Measurements from ENCODE around the gene HIVEP3. TPM values are rescaled to one million over a fixed set of nuclear protein-coding genes. Genes with fewer than 3 reads are reported as not detected.

The HIVEP3 gene
- polyA plus RNA-seq, 1 of the 3 experiments (the other 2 are of a cell fraction) = 6.4 TPM

- WGBS (ENCODE audit: low lambda C conversion rate) = 91% methylated on average over 4 of the region's 9 CpGs
- TF ChIP-seq TCF12 (IDR thresholded peaks at IDR 0.05) (no peak), NRF1 (IDR thresholded peaks at IDR 0.05; ENCODE audit: low read depth, low read length) (no peak), MAX (IDR thresholded peaks at IDR 0.05; ENCODE audit: low read depth) (no peak), SIN3A (IDR thresholded peaks at IDR 0.05; ENCODE audit: borderline replicate concordance, low read depth, low read length) (no peak), IRF3 (IDR thresholded peaks at IDR 0.05; ENCODE audit: low read depth, low read length) (no peak), ZBTB33 (IDR thresholded peaks at IDR 0.05; ENCODE audit: borderline replicate concordance, low read depth) (no peak), REST (IDR thresholded peaks at IDR 0.05; ENCODE audit: low read depth, low read length) (no peak), NFIC (IDR thresholded peaks at IDR 0.05; ENCODE audit: borderline replicate concordance) (no peak), CTCF (IDR thresholded peaks at IDR 0.05) (no peak), EP300 (IDR thresholded peaks at IDR 0.05; ENCODE audit: borderline replicate concordance in 1 of 2, low read depth in 1 of 2, low read length in 1 of 2) (no peak), FOXJ3 (CRISPR knock-in tag; IDR thresholded peaks at IDR 0.05) (no peak), POLR2AphosphoS5 (IDR thresholded peaks at IDR 0.05; ENCODE audit: low read depth, low read length) (no peak), FOXM1 (IDR thresholded peaks at IDR 0.05; ENCODE audit: low read depth) (no peak), YY1 (IDR thresholded peaks at IDR 0.05; ENCODE audit: low read depth) (no peak), TEAD4 (IDR thresholded peaks at IDR 0.05; ENCODE audit: borderline replicate concordance, insufficient read depth) (no peak)
- Histone ChIP-seq H4K20me1 (ENCODE audit: insufficient read depth) (no peaks in the 10 kb centered on the region), H3K4me2 (no peak overlapping the region), H3F3A (replicated peaks; ENCODE audit: insufficient read depth) (no peaks in the 10 kb centered on the region), H3K9me3 (no peaks in the 10 kb centered on the region), H3K27me3 (ENCODE audit: insufficient read depth) (no peaks in the 10 kb centered on the region), H3K9ac (no peak overlapping the region), H3K9me2 (no peaks in the 10 kb centered on the region), H2AFZ (ENCODE audit: low read depth) (no peak overlapping the region), H3K79me2 (ENCODE audit: insufficient read depth) (no peaks in the 10 kb centered on the region), H3K27ac (ENCODE audit: low read depth in 2 of 2, low read length in 1 of 2) (no peak overlapping the region), H3K36me3 (replicated peaks in 1 of 2; ENCODE audit: control insufficient read depth in 1 of 2, insufficient read depth in 2 of 2, low read length in 1 of 2) (no peaks in the 10 kb centered on the region), H3K4me1 (ENCODE audit: control insufficient read depth in 1 of 2, insufficient read depth in 2 of 2, low read depth in 1 of 2, low read length in 1 of 2) (no peaks in the 10 kb centered on the region), H3K4me3 (ENCODE audit: low read depth in 2 of 2, low read length in 1 of 2) (no peak overlapping the region)
- no peak for DNase-seq
- ChIA-PET CTCF (no interaction called here), POLR2A (no interaction called here)
Measured at GRCh38 chr1:41751804-41752513, 166.8 kb downstream of the HIVEP3 start.
